Ishikawa (cell line): Measurements from ENCODE around the gene AP5M1.

ENCODE experiments used
- EGR1 ChIP-seq: IDR thresholded peaks from 2 replicates; pipeline ENCODE4 v1.6.1; 2012
- EP300 ChIP-seq: IDR thresholded peaks from 2 replicates; pipeline ENCODE4 v1.6.1; 2012; ENCODE audit warnings: borderline replicate concordance
- NFIC ChIP-seq: IDR thresholded peaks from 2 replicates; pipeline ENCODE4 v1.6.1; 2012
- REST ChIP-seq: IDR thresholded peaks from 2 replicates; pipeline ENCODE4 v1.6.1; 2012; ENCODE audit warnings: low read depth, mild to moderate bottlenecking
- TCF12 ChIP-seq: IDR thresholded peaks from 2 replicates; pipeline ENCODE4 v1.6.1; 2012; ENCODE audit warnings: low read depth

- TF ChIP-seq EP300, result no peak
- TF ChIP-seq REST, result no peak
- TF ChIP-seq EGR1, result no peak
- TF ChIP-seq TCF12, result no peak
- no peak for TF ChIP-seq NFIC
Measured at GRCh38 chr14:57232006-57232405, 36.8 kb upstream of the AP5M1 start.
